GM12878 (cell line): ENCODE data around the gene CCDC80. TPM values are rescaled to one million over a fixed set of nuclear protein-coding genes. Genes with fewer than 3 reads are reported as not detected.

Source experiments
- ATAC-seq: fragments of 200-7000 bp; cut with Tn5 transposase; 3 replicates; pipeline ENCODE4 v1.9.1; 2020; ENCODE audit warnings: mild to moderate bottlenecking, moderate library complexity
- BruUV-seq: library from RNA; stranded (reverse); fragments of 400-500 nt; replicated peaks from 2 replicates; lab custom pipeline; 2021; lab: Mats Ljungman, UMichigan
- CTCF ChIA-PET: fragments of 300-600 bp; sonication (Branson Sonifier 250); formaldehyde crosslinking; extraction: SDS; loops from one replicate; lab custom pipeline; 2021; ENCODE audit warnings: inconsistent platforms; lab: Yijun Ruan, JAX
- POLR2A ChIA-PET: fragments of 350-600 bp; formaldehyde crosslinking; extraction: SDS; loops from one replicate; lab custom pipeline; 2021; ENCODE audit warnings: inconsistent platforms; lab: Charles Lee
- RAD21 ChIA-PET: fragments of 300-600 bp; sonication (Branson Sonifier 250); formaldehyde crosslinking; loops from one replicate; lab custom pipeline; 2023; ENCODE audit warnings: antibody characterized with exemption; ENCODE audit not compliant: unreplicated experiment; lab: Charles Lee
- SMC1A ChIA-PET: fragments of 300-600 bp; sonication (Branson Sonifier 250); formaldehyde crosslinking; loops from one replicate; lab custom pipeline; 2023; ENCODE audit not compliant: unreplicated experiment, uncharacterized antibody; lab: Charles Lee
- DNase-seq: peaks from one replicate; pipeline ENCODE4 v3.0.0-alpha.2; 2011; ENCODE audit warnings: low read depth, low spot score
- FAIRE-seq: peaks from 3 replicates; lab custom pipeline; 2011; peaks lifted over from hg19 to GRCh38; lab: Jason Lieb, UNC
- H2AFZ ChIP-seq: 2 replicates; pipeline ENCODE4 v1.6.0; 2011; ENCODE audit warnings: low read depth, low read length, control low read depth; ENCODE audit not compliant: control insufficient read depth
- H3K27ac ChIP-seq: 2 replicates; pipeline ENCODE4 v1.5.1; 2011; ENCODE audit warnings: control low read depth; ENCODE audit not compliant: control insufficient read depth, insufficient read depth
- H3K27me3 ChIP-seq, 2 experiments: replicated peaks in 1 of 2; 2 replicates each; pipeline versions ENCODE4 v1.6.0 to v1.6.1; 2011; ENCODE audit warnings: low read length in 1 of 2; ENCODE audit not compliant: control insufficient read depth in 2 of 2, insufficient read depth in 2 of 2
- H3K36me3 ChIP-seq, 2 experiments: 2 replicates each; pipeline ENCODE4 v1.5.1; 2011; ENCODE audit warnings: low read length in 1 of 2; ENCODE audit not compliant: control insufficient read depth in 2 of 2, insufficient read depth in 2 of 2
- H3K4me1 ChIP-seq: 2 replicates; pipeline ENCODE4 v1.6.1; 2011; ENCODE audit warnings: mild to moderate bottlenecking, low read length, moderate library complexity, mixed read lengths; ENCODE audit not compliant: control insufficient read depth, insufficient read depth
- H3K4me2 ChIP-seq: 2 replicates; pipeline ENCODE4 v1.6.0; 2011; ENCODE audit warnings: control low read depth; ENCODE audit not compliant: control insufficient read depth, insufficient read depth
- H3K4me3 ChIP-seq: fragments of 200-600 bp; sonication (generic); 2 replicates; pipeline ENCODE4 v1.5.1; 2016
- H3K79me2 ChIP-seq: 2 replicates; pipeline ENCODE4 v1.6.0; 2011; ENCODE audit warnings: low read length; ENCODE audit not compliant: control insufficient read depth, insufficient read depth
- H3K9ac ChIP-seq: 2 replicates; pipeline ENCODE4 v1.8.0; 2011; ENCODE audit warnings: low read length, control low read depth, mixed read lengths; ENCODE audit not compliant: control insufficient read depth, insufficient read depth
- H3K9me3 ChIP-seq: replicated peaks from 3 replicates; pipeline ENCODE4 v1.5.1; 2011; ENCODE audit warnings: mild to moderate bottlenecking, low read length; ENCODE audit not compliant: control insufficient read depth, insufficient read depth
- H4K20me1 ChIP-seq: 2 replicates; pipeline ENCODE4 v1.6.0; 2011; ENCODE audit not compliant: control insufficient read depth, insufficient read depth
- ATF3 ChIP-seq: IDR thresholded peaks from 2 replicates; pipeline ENCODE4 v1.6.1; 2011; ENCODE audit warnings: low read depth, mild to moderate bottlenecking, low read length, moderate library complexity, borderline replicate concordance; ENCODE audit errors: extremely low read depth
- ATF7 ChIP-seq: fragments of 450-650 bp; IDR thresholded peaks from 2 replicates; pipeline ENCODE4 v1.6.1; 2016; ENCODE audit warnings: low read depth, mild to moderate bottlenecking
- BACH1 ChIP-seq: fragments of 450-650 bp; IDR thresholded peaks from 2 replicates; pipeline ENCODE4 v1.6.1; 2017; ENCODE audit warnings: mild to moderate bottlenecking, borderline replicate concordance
- CEBPZ ChIP-seq: fragments of 150-350 bp; IDR thresholded peaks from 2 replicates; pipeline ENCODE4 v1.6.1; 2016; ENCODE audit warnings: low read depth, low read length
- HDAC2 ChIP-seq: fragments of 200-600 bp; sonication (generic); IDR thresholded peaks from 2 replicates; pipeline ENCODE4 v1.6.1; 2017
- IKZF1 ChIP-seq: fragments of 450-650 bp; conservative IDR thresholded peaks from 2 replicates; pipeline ENCODE4 v1.6.1; 2017; ENCODE audit warnings: antibody characterized with exemption, mild to moderate bottlenecking
- IRF4 ChIP-seq: IDR thresholded peaks from 2 replicates; pipeline ENCODE4 v1.6.1; 2011; ENCODE audit warnings: low read depth, low read length
- MAX ChIP-seq: IDR thresholded peaks from 2 replicates; pipeline ENCODE4 v1.6.1; 2012; ENCODE audit warnings: low read depth, low read length, improper control_type of control experiment
- NFXL1 ChIP-seq: fragments of 450-650 bp; IDR thresholded peaks from 2 replicates; pipeline ENCODE4 v1.6.1; 2017; ENCODE audit warnings: antibody characterized with exemption, mild to moderate bottlenecking, borderline replicate concordance
- NKRF ChIP-seq: fragments of 450-650 bp; conservative IDR thresholded peaks from 2 replicates; pipeline ENCODE4 v1.6.1; 2017; ENCODE audit warnings: mild to moderate bottlenecking, moderate library complexity
- PBX3 ChIP-seq: IDR thresholded peaks from 2 replicates; pipeline ENCODE4 v1.6.1; 2011; ENCODE audit warnings: mild to moderate bottlenecking, low read depth, low read length, moderate library complexity; ENCODE audit not compliant: insufficient replicate concordance
- POLR2AphosphoS2 ChIP-seq: IDR thresholded peaks from 2 replicates; pipeline ENCODE4 v1.6.1; 2011; ENCODE audit warnings: low read depth, mild to moderate bottlenecking, low read length, improper control_type of control experiment, moderate library complexity
- POLR2AphosphoS5 ChIP-seq: IDR thresholded peaks from 2 replicates; pipeline ENCODE4 v1.6.1; 2011; ENCODE audit warnings: mild to moderate bottlenecking, low read length, inconsistent platforms
- SIN3A ChIP-seq: IDR thresholded peaks from 2 replicates; pipeline ENCODE4 v1.6.1; 2012; ENCODE audit warnings: low read depth, low read length, improper control_type of control experiment
- SMARCA5 ChIP-seq: fragments of 450-650 bp; IDR thresholded peaks from 2 replicates; pipeline ENCODE4 v1.6.1; 2017; ENCODE audit warnings: mild to moderate bottlenecking
- ZBED1 ChIP-seq: IDR thresholded peaks from 2 replicates; pipeline ENCODE4 v1.6.1; 2016; ENCODE audit warnings: borderline replicate concordance
- ZNF384 ChIP-seq: IDR thresholded peaks from 2 replicates; pipeline ENCODE4 v1.6.1; 2012; ENCODE audit warnings: low read depth, mild to moderate bottlenecking, low read length, improper control_type of control experiment, borderline replicate concordance
- ZSCAN29 ChIP-seq: fragments of 450-650 bp; IDR thresholded peaks from 2 replicates; pipeline ENCODE4 v1.6.1; 2017; ENCODE audit warnings: mild to moderate bottlenecking, moderate library complexity
- ZZZ3 ChIP-seq: IDR thresholded peaks from 2 replicates; pipeline ENCODE4 v1.6.1; 2011; ENCODE audit warnings: low read depth; ENCODE audit not compliant: control insufficient read depth, insufficient read length
- WGBS: methylation state at CpG from one replicate; pipeline ENCODE4 v1.1.6; 2016; ENCODE audit warnings: low lambda C conversion rate; ENCODE audit not compliant: insufficient replicate concordance, insufficient coverage; ENCODE audit errors: missing lambda C conversion rate; 5-methylcytosine and 5-hydroxymethylcytosine counted together
- in situ Hi-C: fragments of 300-500 bp; cut with MboI; formaldehyde crosslinking; loops from 9 replicates; pipeline ENCODE4 v1.14.3; 2018; ENCODE audit warnings: mixed read lengths
- intact Hi-C: fragments of 100-400 bp; cut with micrococcal nuclease; formaldehyde crosslinking; loops from one replicate; pipeline ENCODE4 v1.14.2; 2022; ENCODE audit not compliant: unreplicated experiment
- polyA plus RNA-seq, 11 experiments: library from polyadenylated mRNA; depleted of rRNA in 4 of 11; unstranded in 6 of 11; stranded (reverse) in 5 of 11; fragments of >200 nt; fragmentation: Nextera tagmentation in 4 of 11; fragmentation: Illumina TruSeq in 1 of 11; extraction: Ambion mirVana in 4 of 11; extraction: Trizol in 1 of 11; gene quantifications; 1 replicate in 1 of 11; 2 replicates in 10 of 11; pipeline versions ENCODE4 v1.2.1 to v1.2.3, GENCODE V29; 2011 to 2016; ENCODE audit warnings: inconsistent platforms in 2 of 11, missing spikeins in 2 of 11, low read depth in 1 of 11
- total RNA-seq, 4 experiments: library from RNA; depleted of rRNA in 3 of 4; stranded (reverse); fragments of >200 nt in 3 of 4; fragmentation: Illumina TruSeq in 1 of 4; extraction: Trizol in 1 of 4; gene quantifications; 2 replicates each; pipeline versions ENCODE4 v1.2.1 to v1.2.3, GENCODE V29; 2013 to 2021

Gene CCDC80
- total and polyA plus RNA-seq, 10 of the 15 experiments (the other 5 are each of a cell fraction or from before 2014, with no cell fraction given) = 0.01 to 0.59 (median 0.21) TPM; not detected in 5

- ChIA-PET SMC1A (interaction anchor here (0.7 to 1.4 kb wide), 3 partner anchors 19 to 449 kb away, joined by 3 to 9 read pairs (median 3); no protein-coding TSS in a partner anchor), CTCF (interaction anchor here (1.0 to 2.6 kb wide), 3 partner anchors 72 to 268 kb away, joined by 3 to 8 read pairs (median 5); partner anchors contain the start of gene SLC9C1), POLR2A (interaction anchor here (0.6 to 2.4 kb wide), 7 partner anchors 10 to 457 kb away, joined by 3 to 9 read pairs (median 5); partner anchors contain the start of genes BTLA and CD200), RAD21 (interaction anchor here (1.0 to 2.5 kb wide), 6 partner anchors 13 to 458 kb away, joined by 3 to 7 read pairs (median 4); partner anchors contain the start of gene SLC9C1)
- TSS peak; percentile 62 for BruUV-seq
- H3K4me3 ChIP-seq = peak overlapping the region; percentile 81
- no peaks in the 10 kb centered on the region for H4K20me1 ChIP-seq
- peaks cover 55% of the 10 kb centered on the region for H3K79me2 ChIP-seq
- 2% methylated on average over 27 of the region's 29 CpGs for WGBS
- H3K9ac ChIP-seq = peak overlapping the region; percentile 74
- H3K4me2 ChIP-seq = peak overlapping the region; percentile 64
- no peaks in the 10 kb centered on the region; a peak in 2 of 4 replicates for H3K36me3 ChIP-seq
- intact Hi-C loops (no loop called here), in situ Hi-C loops (no loop called here)
- ATAC-seq (peak; percentile 65), DNase-seq (no peak), FAIRE-seq (no peak)
- peak overlapping the region; percentile 92 for H3K27ac ChIP-seq
- no peaks in the 10 kb centered on the region for H3K27me3 ChIP-seq
- peaks cover 4% of the 10 kb centered on the region; the same call in 1 of the 2 replicates for H3K4me1 ChIP-seq
- H3K9me3 ChIP-seq = no peaks in the 10 kb centered on the region; the same call in 2 of the 3 replicates
- peak overlapping the region; percentile 100 for H2AFZ ChIP-seq
- no peak for TF ChIP-seq SIN3A
- TF ChIP-seq POLR2AphosphoS5 = no peak
- no peak for TF ChIP-seq ZNF384
- no peak for TF ChIP-seq HDAC2
- no peak for TF ChIP-seq ZBED1
- no peak for TF ChIP-seq ATF3
- no peak for TF ChIP-seq SMARCA5
- TF ChIP-seq ZZZ3 = no peak
- no peak for TF ChIP-seq IKZF1
- no peak for TF ChIP-seq BACH1
- no peak for TF ChIP-seq NKRF
- no peak for TF ChIP-seq IRF4
- no peak for TF ChIP-seq PBX3
- TF ChIP-seq POLR2AphosphoS2 = no peak
- TF ChIP-seq MAX = no peak
- TF ChIP-seq ZSCAN29 = no peak
- no peak for TF ChIP-seq NFXL1
- TF ChIP-seq CEBPZ = no peak
- no peak for TF ChIP-seq ATF7
Measured at GRCh38 chr3:112561484-112561733, 79.5 kb downstream of the CCDC80 start.
